GM18907 (cell line): ENCODE data around the gene ZNF574.
"Not testable (repeated sequence)": the region's sequence is repeated elsewhere in the genome, so short reads cannot be mapped to it uniquely, and the experiment has no call there.

Experiments used
- ATAC-seq: cut with Tn5 transposase; IDR thresholded peaks from one replicate; pipeline ENCODE4 v1.9.1; 2021; ENCODE audit warnings: mild to moderate bottlenecking, moderate library complexity; ENCODE audit not compliant: unreplicated experiment

ZNF574 gene

DNA sequence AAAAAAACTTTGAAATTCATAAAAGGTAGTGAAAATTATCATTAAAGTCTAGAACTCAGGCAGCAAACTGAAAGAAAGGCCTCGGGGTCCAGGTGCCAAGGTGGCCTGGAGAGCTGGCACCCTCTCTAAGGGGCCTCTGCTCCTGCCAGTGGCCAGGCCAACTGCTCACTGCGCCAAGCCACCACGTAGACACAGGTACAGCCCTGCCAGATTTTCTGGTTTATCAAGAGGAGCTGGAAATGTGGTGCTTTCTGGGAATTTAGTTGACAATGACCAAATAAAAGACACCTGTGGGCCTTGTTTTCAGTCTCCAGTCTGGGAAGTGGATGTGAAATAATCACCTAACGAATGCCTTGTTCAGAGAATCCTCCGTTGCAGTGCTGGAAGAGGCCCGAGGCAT is 22.8 kb downstream of the ZNF574 start:
- no peak for ATAC-seq

DNA sequence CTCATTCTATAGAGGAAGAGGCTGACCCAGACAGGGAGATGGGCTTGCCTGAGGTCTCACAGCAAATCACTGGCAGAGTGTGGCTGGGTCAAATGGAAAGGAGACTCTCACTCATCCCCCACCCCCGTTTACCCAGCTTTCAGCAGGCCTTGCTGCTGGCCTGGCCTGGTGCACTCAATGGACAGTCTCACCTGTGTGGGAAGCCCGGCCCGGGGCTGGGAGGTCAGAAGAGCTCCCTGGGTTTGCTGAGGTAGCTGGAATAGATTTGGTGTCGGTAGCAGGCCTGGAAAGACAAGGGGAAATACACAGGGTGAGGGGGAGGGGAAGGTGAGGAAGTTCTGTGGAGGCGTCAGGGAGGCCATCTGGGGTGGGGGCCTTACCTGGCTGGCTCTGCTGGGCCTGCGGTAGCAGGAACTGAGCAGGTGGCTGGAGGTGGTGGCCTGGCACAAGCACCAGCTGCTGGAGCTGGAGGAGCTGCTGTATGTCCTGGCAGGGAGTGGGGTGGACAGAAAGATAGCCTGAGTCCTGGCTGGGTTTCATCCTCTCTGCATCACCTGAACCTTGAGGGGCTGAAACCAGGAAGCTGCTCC is 23.5 kb downstream of the ZNF574 start:
- no peak for ATAC-seq

DNA sequence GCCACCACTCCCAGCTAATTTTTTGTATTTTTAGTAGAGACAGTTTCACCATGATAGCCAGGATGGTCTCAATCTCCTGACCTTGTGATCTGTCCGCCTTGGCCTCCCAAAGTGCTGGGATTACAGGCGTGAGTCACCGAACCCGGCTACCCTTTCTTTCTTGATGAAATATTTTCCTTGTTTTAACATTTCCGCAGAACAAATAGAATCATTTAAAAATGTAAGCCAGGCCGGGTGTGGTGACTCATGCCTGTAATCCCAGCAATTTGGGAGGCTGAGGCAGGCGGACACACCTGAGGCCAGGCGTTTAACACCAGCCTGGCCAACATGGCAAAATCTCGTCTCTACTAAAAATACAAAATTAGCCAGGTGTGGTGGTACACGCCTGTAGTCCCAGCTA is 24.3 kb downstream of the ZNF574 start:
- not testable (repeated sequence) for ATAC-seq

DNA sequence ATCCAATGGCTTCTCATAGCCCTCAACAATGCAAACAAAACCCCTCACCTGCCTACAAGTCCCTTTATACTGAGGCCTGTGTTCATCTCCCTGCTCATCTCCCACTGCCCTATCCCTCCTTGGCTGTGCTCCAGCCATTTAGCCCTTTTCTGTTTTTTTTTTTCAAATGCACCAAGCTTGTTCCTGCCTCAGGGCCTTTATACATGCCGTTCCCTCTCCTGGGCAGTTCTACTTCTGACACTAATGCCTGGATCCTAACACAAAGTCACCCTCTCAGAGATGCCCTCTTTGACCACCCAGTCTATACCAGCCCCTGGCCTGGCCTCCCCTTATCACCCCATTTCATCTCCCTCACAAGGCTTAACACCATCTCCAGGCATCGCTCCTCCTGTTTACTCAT is 26.9 kb downstream of the ZNF574 start:
- ATAC-seq, result no peak

DNA sequence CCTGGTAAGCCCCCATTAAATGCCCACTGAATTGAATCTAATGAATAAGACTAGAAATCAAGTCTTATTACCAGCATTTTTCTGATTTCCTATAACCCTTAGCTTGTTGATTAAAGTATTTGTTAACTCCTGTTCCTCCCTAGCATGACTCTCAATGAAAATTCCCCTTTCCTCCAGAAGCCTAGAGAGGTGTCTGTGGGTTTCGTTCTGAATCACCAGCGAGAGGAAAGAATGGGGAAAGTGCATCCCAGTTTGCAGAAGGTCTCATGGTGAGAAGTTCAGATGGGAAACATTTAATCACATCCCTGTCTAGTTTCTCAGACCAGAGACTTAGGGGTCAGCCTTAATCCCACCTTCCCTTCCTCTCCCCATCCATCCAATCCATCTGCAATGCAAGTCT is 29.4 kb downstream of the ZNF574 start:
- no peak for ATAC-seq

DNA sequence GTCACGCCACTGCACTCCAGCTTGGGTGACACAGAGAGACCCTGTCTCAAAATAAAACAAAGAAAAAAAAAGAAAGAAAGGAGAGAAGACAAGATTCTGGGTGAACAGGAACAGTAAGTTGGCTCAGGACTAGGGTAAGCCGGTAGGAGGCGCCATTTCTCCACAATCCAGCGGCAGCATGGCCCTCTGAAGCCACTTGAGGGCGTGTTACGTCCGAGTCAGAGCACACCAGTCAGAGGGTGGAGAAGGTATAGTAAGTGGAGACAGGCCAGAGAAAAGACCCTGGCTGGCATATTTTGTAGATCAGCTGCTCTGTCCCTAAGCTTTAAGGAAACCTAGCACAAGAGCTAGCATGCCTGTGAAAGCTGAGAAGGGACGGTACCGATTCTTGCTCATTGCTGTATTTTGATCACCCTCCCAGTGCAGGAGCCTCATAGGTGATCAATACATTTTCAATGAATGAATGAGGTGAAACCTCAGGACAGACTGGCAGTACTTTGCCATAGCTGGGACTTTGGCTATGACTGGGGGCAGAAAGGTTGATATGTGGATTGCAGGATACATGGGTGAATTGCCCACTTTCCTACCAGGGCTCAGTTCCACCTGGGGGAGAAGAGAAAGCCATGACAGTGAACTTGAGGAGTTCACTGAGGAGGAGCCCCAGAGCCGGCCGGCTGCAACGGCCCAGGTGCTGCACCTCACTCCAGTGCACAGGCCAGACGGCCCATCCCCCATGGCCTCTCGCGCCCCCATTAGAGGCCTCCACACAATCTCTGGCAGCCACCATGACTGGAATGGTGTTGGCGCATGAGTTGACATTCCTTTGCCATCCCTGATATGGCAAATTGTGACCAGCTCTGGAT is 32.8 kb downstream of the ZNF574 start:
- no peak for ATAC-seq

DNA sequence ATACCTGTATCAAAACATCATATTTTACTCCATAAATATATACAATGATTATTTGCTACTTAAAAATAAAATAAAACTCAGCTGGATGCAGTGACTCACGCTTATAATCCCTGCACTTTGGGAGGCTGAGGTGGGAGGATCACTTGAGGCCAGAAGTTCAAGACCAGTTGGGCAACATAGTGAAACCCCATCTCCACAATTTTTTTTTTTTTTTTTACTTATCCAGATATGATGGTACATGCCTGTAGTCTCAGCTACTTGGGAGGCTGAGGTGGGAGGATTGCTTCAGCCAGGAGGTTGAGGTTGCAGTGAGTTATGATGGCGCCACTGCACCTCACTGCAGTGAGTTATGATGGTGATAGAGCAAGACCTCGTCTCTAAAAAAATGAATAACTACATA is 33.9 kb downstream of the ZNF574 start:
- ATAC-seq, result no peak

DNA sequence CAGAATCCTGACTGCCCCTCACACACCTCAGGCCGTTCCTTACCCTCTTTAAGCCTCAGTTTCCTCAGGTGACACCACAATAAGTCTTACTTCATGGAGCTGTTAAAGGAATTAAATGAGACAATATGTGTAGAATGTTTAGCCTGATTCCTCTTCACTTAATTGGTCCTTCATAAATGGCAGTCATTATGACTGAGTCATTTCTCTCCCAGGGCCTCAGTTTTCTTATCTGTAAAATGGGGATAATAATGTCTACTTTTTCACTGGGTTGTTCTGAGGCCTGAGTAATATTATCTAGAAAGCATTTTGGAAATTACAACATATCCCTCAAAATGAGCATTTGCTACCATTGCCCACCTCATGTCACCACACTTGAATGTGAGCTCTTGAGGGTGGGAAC is 34.7 kb downstream of the ZNF574 start:
- ATAC-seq, result no peak

DNA sequence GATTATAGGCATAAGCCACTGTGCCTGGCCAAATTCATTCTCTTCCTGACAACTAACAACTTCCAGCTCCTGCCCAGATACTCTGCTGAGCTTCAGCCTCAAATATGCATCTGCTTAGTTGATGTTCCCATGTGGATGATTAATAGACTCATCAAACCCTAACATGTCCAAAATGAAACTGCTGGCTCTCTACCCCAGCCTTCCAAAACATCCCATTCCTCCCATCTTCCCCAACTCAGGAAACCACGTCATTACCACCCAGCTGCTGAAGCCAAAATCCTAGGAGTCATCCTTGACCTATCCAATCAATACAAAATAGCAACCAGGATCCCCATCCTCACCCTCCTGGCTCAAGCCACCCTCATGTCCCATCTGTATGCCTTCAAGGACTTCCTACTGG is 35.4 kb downstream of the ZNF574 start:
- no peak for ATAC-seq

DNA sequence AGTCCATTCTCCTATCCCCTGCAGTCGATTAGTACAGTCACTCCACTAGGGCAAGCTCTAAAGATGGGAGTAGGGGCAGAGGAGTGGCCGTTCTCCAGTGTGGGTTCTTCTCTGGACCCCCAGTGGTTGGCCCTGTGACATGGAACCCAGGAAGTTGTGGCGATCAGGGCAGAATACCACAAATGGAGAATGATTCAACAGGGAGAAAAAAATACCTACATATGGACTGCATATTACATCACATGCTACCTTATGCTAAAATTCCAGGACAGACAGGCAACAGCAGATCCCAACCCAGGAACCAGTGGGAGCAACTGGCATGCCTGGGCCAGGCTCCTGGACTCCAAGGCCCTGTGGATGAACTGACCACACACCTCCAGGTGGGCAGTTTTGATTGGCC is 35.8 kb downstream of the ZNF574 start:
- no peak for ATAC-seq

DNA sequence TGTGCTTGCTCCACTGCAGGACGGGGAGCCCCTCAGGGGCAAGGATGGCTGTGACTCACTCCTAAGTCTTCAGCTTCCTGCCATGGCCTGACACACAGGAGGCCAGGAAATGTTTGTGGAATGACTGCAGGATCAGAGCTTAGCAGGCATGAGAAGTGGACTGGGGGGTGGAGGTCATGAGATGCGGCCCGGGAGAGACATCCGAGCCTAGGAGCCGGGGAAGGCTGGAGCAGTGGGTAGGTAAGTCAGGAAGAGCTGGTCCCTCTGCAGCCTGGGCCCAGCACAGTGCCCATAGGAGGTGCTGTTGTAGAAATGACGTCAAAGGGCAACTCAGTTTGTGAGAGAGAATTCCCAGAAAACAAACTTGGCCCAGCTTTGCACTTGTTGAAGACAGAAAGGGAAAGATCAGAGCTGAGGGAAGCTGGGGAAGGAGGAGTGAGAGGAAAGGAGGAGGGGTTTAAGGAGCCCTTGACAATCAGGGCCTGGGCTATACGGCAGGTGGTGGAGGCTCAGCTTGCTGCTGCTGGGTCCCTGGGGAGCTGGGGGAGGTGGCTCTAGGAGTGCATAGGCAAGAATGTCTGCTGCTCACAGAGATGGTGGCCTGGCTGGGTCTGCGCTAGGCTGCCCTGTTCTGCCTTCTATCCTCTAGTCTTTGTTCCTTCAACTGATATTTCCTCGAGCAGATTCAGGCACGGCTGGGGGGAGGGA is 37.8 kb downstream of the ZNF574 start:
- ATAC-seq, result peak; percentile 57

DNA sequence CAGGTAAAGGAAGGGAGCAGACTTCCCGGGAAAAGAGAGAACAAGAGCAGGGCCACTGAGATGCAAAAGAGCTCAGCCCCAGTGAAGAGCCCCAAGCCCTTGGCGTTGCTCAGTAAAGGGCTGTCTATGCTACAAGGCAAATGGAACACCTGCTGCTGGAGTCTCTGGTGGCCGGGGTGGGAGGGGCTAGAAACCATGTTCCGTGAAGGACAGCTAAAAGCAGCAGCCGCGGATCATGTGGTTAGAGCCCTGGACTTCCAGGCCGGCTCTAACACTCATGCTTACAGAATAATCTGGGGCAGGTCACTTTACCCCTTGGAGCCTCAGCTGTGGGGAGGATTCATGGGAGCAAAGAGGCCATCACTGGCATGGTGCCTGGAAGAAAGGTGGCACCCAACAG is 38.4 kb downstream of the ZNF574 start:
- ATAC-seq, result peak; percentile 50

DNA sequence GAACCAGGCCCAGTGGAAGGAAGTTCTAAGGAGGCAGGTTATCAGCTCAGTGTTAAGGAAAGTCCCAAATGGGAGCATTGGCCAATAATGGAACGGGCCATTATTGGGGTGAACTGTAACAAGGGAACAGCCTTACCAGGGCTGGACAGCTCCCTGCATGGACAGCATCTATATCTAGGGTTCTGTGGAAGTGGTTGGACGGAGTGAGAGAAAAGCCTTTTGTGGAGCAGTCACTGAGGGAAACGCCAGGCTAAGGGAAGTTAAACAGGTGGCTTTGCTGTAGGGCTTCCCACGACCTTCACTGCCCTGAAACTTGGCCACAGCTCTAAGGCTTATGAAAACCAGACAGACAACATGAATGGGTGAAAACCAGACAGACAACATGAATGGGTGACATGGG is 39.3 kb downstream of the ZNF574 start:
- ATAC-seq, result no peak

DNA sequence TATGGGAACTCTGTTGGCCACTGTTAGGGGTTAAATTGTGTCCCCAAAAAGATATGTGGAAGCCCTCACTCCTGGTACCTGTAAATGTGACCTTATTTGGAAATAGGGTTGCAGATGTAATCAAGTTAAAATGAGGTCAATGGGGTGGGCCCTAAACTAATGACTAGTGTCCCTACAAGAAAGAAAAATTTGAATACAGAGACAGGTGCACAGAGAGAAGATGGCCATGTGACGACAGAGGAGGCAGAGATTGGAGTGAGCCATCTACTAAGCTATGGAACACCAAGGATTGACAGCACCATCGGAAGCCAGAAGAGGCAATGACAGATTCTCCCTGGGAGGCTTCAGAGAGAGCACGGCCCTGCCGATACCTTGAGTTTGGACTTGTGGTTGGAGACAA is 39.7 kb downstream of the ZNF574 start:
- ATAC-seq, result no peak

DNA sequence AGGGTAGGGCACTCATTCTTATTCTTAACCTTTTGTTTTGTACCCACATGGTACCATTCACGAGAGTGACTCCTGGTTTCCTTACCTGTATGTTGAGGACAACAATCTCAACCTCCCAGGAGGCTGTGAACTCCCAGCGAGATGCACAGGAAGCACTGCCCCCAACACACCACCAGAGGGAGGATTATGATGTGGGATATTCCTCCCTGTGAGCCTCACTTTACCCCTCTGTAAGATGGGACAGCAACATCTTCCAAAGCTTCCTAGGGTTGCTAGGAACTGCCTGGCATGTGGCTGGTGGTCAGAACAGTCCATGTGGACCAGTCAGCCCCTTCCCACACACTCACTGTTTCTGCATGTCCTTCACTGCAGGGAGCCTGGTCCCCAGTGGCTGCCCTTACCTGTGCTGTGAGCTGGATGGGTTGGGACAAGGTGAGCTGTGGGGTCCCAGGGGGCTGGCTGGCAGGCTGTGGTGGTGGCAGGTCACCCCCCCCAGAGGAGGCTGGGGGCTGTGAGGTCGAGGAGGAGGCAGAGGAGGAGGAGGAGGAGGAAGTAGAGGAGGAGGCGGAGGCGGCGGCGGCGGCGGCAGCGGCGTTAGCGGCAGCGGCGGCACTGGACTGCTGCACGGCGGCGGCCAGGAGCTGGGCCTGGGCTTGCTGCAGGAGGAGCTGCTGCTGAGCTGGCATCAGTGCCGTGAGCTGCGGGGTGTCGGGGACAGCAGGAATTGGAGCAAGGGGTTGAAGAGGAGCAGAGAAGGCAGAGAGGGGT is 40.5 kb downstream of the ZNF574 start:
- ATAC-seq, result no peak

DNA sequence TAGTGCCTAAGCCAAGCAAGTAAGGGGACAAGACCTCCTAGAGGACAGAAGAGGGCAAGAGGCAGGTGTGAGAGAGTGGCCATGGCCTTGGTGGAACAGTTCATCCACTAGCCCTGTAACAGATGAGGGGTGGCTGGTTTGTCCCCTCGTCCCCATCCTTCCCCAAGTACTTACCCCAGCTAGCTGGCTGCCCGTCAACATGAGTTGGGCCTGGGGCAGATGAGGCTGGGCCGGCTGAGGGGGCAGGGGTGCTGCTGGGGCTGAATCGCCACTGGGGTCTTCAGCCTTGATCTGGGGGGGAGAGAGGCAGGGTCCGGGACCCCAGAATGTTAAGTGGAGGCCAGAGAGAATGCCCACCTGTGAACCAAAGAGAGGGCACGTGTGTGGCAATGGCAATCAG is 41.1 kb downstream of the ZNF574 start:
- no peak for ATAC-seq

DNA sequence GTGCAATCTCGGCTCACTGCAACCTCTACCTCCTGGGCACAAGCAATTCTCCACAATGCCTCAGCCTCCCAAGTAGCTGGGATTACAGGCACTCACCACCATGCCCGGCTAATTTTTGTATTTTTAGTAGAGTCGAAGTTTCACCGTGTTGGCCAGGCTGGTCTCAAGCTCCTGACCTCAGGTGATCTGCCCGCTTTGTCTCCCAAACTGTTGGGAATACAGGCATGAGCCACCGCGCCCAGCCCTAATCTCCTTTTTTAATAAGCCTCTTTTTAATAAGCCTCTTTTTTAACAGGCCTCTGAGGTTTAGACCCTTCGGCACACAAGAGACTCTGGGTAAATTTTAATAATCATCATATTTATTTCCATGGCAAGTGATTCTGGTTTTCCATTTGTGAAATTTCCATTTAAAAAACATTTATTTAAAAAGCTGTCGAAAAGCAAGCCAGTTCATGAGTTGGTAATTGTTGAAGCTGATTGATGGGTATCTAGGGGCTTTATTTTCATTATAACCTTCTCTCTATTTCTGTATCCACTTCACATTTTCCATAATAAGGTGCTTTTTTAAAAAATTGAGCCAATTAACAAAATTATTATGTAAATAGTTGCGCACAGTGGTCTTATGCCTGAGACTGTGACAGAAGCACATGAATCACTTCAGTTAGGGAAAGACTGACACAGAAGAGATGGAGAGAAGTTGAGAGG is 44.5 kb downstream of the ZNF574 start:
- no peak for ATAC-seq

DNA sequence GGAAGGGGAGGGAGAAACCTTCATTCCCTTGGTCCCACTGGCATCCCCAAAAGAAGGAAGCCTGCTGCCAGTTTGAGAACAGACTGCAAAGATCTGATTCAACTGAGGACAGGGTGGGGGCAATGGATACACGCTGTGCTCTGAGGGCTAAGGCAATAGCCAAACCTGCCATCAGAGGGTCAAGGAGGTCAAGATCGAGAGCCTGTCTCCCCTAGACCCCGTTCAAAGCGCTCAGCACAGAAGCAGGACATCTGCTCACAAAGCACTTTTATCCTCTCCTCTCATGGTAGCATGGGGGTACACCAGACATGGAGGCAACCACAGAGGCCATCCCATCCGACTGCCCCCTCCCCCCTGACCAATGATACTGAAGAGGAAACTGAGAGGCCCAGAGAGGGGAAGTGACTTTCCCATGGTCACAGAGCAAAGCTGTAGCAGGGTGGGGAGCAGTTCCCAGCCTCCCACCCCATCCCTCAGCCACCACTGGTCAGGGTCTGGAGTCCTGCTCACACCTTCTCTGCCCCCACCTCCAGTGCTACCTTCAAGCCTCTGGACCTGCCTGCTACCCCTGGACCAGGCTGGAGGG is 45.2 kb downstream of the ZNF574 start:
- no peak for ATAC-seq

DNA sequence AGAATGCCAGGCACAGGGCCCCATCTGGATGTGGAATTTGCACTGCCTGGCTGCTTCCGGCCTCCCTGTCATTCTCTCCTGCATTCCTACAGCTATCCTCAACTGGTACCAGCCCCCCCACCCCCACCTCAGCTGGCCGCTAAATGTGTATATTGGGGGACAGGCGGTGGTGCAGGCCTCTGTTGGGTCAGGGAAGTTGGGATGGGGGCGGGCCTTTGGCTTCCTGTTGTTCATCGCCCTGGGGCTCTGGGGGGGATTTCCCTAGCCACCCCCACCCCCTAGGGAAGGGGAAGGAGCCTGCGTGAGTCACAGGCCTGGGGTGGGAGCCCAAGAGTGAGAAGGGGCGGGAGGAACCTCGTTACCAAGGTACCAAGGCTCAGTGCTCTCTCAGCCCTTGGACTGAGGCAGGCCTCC is 45.7 kb downstream of the ZNF574 start:
- no peak for ATAC-seq
